Testis (tissue), 3 donors: ENCODE results near the gene WDR82. TPM values are rescaled to one million over a fixed set of nuclear protein-coding genes. Genes with fewer than 3 reads are reported as not detected.

Experiments used
- DNase-seq: peaks from one replicate; pipeline ENCODE4 v3.0.0-alpha.2; 2019
- H3K27ac ChIP-seq, 2 donors: fragments of 200-600 bp; sonication (generic); one replicate each; pipeline ENCODE4 v1.5.1; 2019
- H3K27me3 ChIP-seq: fragments of 200-600 bp; sonication (generic); one replicate; pipeline ENCODE4 v1.5.1; 2019
- H3K36me3 ChIP-seq: fragments of 200-600 bp; sonication (generic); one replicate; pipeline ENCODE4 v1.5.1; 2017; ENCODE audit warnings: low read depth; ENCODE audit errors: missing control alignments
- H3K4me1 ChIP-seq: fragments of 200-600 bp; sonication (generic); one replicate; pipeline ENCODE4 v1.5.1; 2019
- H3K4me3 ChIP-seq, 2 donors: fragments of 200-600 bp; sonication (generic); one replicate each; pipeline ENCODE4 v1.5.1; 2017 to 2019
- H3K9me3 ChIP-seq: fragments of 200-600 bp; sonication (generic); one replicate; pipeline ENCODE4 v1.5.1; 2017
- POLR2A ChIP-seq: fragments of 450-650 bp; IDR thresholded peaks from one replicate; pipeline ENCODE4 v1.6.1; 2017; ENCODE audit warnings: antibody characterized with exemption, mild to moderate bottlenecking, moderate library complexity
- WGBS, 2 donors: methylation state at CpG; one replicate each; pipeline ENCODE4 v1.1.5; 2018; 5-methylcytosine and 5-hydroxymethylcytosine counted together
- intact Hi-C: fragments of 100-400 bp; cut with DNase I; formaldehyde crosslinking; loops from one replicate; pipeline ENCODE4 v1.15.1; 2023; ENCODE audit warnings: low total_unique reads
- polyA plus RNA-seq: library from polyadenylated mRNA; stranded (reverse); fragments of 350-450 nt; fragmentation: Illumina TruSeq; extraction: RNeasy Lipid Tissue Mini Kit (QIAGEN cat#74804); gene quantifications from one replicate; pipeline ENCODE4 v1.2.3, GENCODE V29; 2014; ENCODE audit warnings: low read depth, low replicate concordance; ENCODE audit not compliant: insufficient read depth
- total RNA-seq, 2 donors: library from RNA; depleted of rRNA; stranded (reverse); fragments of >200 nt; gene quantifications; one replicate each; pipeline ENCODE4 v1.2.3, GENCODE V29; 2016
- TF ChIP-seq, protein P1 (sequence below), 3 experiments: fragments of 450-650 bp in 2 of 3; fragments of 200-600 bp in 1 of 3; sonication (generic) in 1 of 3; IDR thresholded peaks; one replicate each; pipeline ENCODE4 v1.5.1; 2016 to 2019; ENCODE audit warnings: antibody characterized with exemption in 3 of 3, mild to moderate bottlenecking in 2 of 3, moderate library complexity in 1 of 3

WDR82 gene
- total and polyA plus RNA-seq, 3 donors from 2014 or later = 76.1 to 85.7 (median 80.9) TPM

DNA sequence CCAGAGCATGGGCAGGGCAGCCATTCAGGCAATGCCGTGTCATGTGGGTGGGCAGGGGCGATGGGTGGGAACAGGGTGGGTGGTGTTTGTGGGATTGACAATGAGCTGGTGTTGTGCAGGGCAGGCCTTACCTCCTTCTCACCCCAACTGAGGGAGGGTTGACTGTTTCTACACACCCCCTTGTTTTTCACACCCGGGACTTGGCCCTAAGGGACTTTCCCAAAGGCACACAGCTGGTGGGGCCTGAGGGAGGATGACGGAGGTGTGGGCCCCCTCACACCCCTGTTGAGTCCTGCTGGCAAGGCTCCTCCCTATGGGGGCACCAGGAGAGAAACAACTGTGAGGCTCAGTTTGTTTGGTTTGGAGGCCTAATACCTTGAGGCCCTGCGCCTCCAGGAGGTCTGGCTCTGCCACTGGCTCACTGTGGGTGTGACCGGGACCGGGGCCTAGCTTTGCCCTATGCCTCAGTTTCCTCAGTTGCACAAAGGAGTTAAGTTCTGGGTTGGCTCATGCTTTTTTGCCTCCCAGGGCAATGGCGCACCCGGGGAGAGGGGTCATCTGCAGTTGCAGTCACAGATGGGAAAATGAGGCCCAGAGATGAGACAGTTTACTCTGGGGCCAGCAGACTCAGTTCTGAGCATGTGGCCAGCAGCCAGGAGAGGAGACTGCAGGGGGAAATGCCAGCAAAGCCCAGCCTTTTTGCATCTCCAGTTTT lies 32.6 kb upstream of the WDR82 start:
- Histone ChIP-seq H3K9me3 (no peaks in the 10 kb centered on the region), H3K36me3 (no peaks in the 10 kb centered on the region), H3K4me3 (no peak overlapping the region), H3K27me3 (no peaks in the 10 kb centered on the region), H3K4me1 (peaks cover 17% of the 10 kb centered on the region), H3K27ac (no peak overlapping the region)
- DNase-seq = no peak
- TF ChIP-seq, protein P1, sequence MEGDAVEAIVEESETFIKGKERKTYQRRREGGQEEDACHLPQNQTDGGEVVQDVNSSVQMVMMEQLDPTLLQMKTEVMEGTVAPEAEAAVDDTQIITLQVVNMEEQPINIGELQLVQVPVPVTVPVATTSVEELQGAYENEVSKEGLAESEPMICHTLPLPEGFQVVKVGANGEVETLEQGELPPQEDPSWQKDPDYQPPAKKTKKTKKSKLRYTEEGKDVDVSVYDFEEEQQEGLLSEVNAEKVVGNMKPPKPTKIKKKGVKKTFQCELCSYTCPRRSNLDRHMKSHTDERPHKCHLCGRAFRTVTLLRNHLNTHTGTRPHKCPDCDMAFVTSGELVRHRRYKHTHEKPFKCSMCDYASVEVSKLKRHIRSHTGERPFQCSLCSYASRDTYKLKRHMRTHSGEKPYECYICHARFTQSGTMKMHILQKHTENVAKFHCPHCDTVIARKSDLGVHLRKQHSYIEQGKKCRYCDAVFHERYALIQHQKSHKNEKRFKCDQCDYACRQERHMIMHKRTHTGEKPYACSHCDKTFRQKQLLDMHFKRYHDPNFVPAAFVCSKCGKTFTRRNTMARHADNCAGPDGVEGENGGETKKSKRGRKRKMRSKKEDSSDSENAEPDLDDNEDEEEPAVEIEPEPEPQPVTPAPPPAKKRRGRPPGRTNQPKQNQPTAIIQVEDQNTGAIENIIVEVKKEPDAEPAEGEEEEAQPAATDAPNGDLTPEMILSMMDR (IDR thresholded peaks at IDR 0.05) = no peak
- no peak for TF ChIP-seq POLR2A
- 75% methylated on average over 6 to 9 of the region's 9 CpGs for WGBS, 2 donors
- intact Hi-C loops = no loop called here

DNA sequence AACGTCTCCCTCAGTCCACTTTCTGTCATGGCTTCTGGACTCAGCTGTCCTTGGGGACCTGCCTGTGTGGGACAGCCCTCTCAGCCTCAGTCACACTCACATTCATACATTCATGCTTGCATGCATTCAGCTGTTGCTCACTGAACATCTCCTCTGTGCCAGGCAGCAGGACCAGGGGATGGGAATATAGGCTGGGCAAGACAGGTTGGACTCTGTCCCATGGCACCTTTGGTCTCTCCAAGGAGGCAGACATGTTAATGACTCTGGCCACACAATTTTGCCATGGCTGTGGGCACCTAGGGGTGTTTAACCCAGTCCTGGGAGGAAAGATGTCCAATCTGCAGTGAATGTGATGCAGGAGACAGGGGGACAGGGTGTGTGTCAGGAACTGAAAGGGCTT lies 29.9 kb upstream of the WDR82 start:
- 46 to 75% methylated on average over 1 of the region's 1 CpG for WGBS, 2 donors
- intact Hi-C loops = no loop called here
- no peak for DNase-seq

DNA sequence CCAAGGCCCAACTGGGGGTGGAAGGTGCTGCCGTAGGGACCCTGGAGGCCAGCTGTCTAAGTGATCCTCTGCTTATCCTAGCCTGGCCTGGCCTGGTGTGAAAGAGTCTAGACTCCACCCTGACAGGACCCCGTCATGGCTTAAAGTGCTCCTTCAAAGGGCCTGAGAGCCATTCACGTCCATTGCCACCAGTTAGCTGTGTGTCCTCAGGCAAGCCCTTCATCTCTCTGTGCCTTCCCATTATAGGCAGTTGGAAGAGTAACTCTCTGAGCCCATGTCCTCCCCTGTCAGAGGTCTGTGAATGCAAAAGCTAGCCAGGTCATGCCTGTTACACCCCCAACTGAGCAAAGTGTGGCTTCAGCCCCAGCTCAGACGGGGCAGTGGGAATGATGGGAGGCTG lies 28.5 kb upstream of the WDR82 start:
- Histone ChIP-seq H3K27me3 (no peaks in the 10 kb centered on the region), H3K4me3 (no peak overlapping the region), H3K27ac (no peak overlapping the region), H3K4me1 (peaks cover 17% of the 10 kb centered on the region), H3K36me3 (no peaks in the 10 kb centered on the region), H3K9me3 (no peaks in the 10 kb centered on the region)
- intact Hi-C loops = no loop called here
- 89 to 93% methylated on average over 2 to 4 of the region's 4 CpGs for WGBS, 2 donors
- DNase-seq = no peak
- TF ChIP-seq, protein P1 (IDR thresholded peaks at IDR 0.05) = no peak
- TF ChIP-seq POLR2A = no peak

More for the DNA sequence above, 29.9 kb upstream of the WDR82 start:
- H3K36me3 ChIP-seq = no peaks in the 10 kb centered on the region
- H3K9me3 ChIP-seq = no peaks in the 10 kb centered on the region
- H3K4me1 ChIP-seq = peaks cover 17% of the 10 kb centered on the region
- no peak overlapping the region for H3K4me3 ChIP-seq
- H3K27ac ChIP-seq = no peak overlapping the region
- TF ChIP-seq, protein P1 (IDR thresholded peaks at IDR 0.05) = no peak
- TF ChIP-seq POLR2A = no peak
- no peaks in the 10 kb centered on the region for H3K27me3 ChIP-seq

DNA sequence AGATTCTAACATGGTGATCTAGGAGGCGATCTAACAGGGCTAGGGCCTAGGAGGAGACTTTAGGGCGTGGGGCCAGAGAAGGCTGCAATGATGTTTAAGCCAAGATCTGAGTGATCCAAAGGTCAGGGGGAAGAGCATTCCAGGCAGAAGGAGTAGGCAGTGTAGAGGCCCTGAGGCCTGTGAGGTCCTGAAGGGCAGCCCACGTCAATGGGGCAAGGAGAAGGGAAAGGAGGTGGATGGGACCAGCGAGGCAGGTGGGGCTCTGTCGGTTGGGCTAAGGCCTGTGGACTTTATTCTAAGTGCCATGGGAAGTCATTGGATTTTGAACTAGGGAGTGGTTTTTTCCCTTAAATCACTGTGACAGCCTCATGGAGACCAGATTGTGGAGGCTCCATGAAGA lies 27.5 kb upstream of the WDR82 start:
- Histone ChIP-seq H3K27me3 (no peaks in the 10 kb centered on the region), H3K9me3 (no peaks in the 10 kb centered on the region), H3K36me3 (no peaks in the 10 kb centered on the region), H3K4me1 (peaks cover 15% of the 10 kb centered on the region), H3K4me3 (no peak overlapping the region), H3K27ac (no peak overlapping the region)
- WGBS, 2 donors = 87 to 95% methylated on average over 5 of the region's 5 CpGs
- no peak for DNase-seq
- no peak for TF ChIP-seq POLR2A
- TF ChIP-seq, protein P1 (IDR thresholded peaks at IDR 0.05) = no peak
- intact Hi-C loops = no loop called here

- no peak for DNase-seq
- Histone ChIP-seq H3K27me3 (no peaks in the 10 kb centered on the region), H3K27ac (no peak overlapping the region), H3K4me1 (peaks cover 35% of the 10 kb centered on the region), H3K9me3 (no peaks in the 10 kb centered on the region), H3K36me3 (no peaks in the 10 kb centered on the region), H3K4me3 (no peak overlapping the region)
- TF ChIP-seq, protein P1 (IDR thresholded peaks at IDR 0.05) = no peak
- no peak for TF ChIP-seq POLR2A
- intact Hi-C loops = no loop called here
- 80 to 94% methylated on average over 1 to 2 of the region's 2 CpGs for WGBS, 2 donors
Observed at GRCh38 chr3:52303811-52304210, 25.4 kb upstream of the WDR82 start.
